Raji (cell line): Measurements from ENCODE around the gene OXSR1.

Experiments used
- POLR2A ChIP-seq: IDR thresholded peaks from 2 replicates; pipeline ENCODE4 v1.6.1; 2011; ENCODE audit warnings: low read depth, low read length, control low read depth; ENCODE audit not compliant: insufficient read depth

The OXSR1 gene

DNA sequence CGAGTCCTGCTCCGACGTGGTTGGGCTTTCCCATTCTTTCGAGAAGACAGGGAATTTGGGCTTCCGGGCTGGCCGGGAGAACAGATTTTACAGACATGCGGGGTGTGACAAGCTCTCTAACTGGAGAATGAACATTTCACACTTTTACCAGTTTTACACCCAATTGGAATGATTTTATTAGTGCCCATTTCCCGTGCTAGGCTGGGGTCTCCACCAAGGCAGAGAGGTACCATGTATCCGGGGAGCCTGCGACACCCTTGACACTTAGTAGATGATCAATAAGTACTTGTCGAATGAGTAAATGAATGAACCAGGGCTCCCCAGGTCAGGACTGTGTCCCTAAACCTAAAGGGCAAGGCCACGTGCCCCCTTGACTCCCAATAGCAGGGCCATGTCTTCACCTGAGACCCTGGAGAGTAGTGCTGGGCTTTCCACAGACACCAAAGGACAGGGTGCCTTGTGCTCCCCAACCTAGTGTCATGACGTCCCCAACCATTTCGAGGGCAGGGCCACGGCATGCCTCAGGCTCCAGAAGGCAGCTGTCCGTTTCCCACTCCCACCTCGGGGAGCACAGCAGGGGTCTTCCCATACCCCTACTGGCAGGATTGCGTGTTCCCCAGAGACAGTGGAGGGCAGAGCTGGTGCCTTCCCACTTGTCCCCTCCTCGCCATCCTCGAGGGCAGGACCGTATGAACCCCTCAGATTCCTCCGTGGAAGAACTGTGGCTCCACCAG, 27.6 kb upstream of the OXSR1 start:
- TF ChIP-seq POLR2A, result peak; percentile 32; the same call in 1 of the 2 replicates

DNA sequence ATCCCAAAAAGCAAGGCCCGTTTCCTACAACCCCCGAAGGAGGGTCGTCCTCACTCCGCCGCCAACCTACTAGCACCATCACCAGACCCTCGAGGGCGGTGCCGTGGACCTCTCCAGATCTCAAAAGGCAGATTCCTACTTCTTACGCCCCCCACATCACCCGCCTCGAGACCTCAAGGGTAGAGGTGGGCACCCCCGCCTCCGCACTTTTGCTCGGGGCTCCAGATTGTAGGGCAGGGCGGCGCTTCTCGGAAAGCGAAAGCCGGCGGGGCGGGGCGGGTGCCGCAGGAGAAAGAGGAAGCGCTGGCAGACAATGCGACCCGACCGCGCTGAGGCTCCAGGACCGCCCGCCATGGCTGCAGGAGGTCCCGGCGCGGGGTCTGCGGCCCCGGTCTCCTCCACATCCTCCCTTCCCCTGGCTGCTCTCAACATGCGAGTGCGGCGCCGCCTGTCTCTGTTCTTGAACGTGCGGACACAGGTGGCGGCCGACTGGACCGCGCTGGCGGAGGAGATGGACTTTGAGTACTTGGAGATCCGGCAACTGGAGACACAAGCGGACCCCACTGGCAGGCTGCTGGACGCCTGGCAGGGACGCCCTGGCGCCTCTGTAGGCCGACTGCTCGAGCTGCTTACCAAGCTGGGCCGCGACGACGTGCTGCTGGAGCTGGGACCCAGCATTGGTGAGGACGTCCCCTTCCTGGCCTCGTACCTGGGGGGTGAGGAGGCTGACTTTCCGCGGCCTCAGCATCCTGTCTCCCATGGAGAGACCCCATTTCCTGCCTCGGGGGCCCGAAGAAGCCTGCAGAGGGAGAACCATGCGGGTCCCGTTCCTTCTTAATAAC, 26.8 kb upstream of the OXSR1 start, which contains the start of gene MYD88:
Gene MYD88 (plus strand): TSS at position 313 of the 842 bp plus-strand sequence. CDS start 40 bp downstream, at position 353.
- TF ChIP-seq POLR2A, result peak; percentile 88

DNA sequence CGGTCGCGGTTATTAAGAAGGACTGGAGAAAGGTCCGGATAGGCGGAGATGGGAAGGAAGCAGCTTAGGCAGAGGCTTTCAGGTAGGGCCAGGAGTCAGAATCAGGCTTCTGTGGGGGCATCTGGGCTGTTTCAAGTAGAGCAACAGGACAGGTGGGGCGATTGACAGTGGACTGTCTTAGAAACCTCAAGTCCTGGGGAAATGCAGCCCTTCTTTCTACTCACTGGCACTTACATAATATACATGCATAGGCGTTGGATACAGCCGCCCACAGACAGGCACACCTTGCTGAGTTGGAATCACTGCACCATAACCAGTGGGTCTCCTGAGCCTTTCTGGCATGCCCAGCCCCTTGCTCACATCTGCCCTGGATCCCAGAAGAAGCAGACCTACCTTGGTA, 26.1 kb upstream of the OXSR1 start:
- TF ChIP-seq POLR2A, result no peak

DNA sequence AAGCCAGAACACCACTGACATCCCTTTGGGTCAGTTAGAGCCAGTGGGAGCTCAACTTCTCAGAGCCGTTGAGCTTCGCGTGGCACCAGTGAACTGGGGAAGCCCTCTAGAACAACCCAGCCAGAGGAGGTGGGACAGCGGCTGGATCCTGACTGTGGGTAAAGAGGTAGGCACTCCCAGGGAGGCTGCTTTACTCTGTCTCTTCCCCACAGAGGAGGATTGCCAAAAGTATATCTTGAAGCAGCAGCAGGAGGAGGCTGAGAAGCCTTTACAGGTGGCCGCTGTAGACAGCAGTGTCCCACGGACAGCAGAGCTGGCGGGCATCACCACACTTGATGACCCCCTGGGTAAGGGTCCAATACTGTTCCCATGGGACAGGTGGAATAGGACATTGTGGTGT, 25.7 kb upstream of the OXSR1 start:
- no peak for TF ChIP-seq POLR2A

DNA sequence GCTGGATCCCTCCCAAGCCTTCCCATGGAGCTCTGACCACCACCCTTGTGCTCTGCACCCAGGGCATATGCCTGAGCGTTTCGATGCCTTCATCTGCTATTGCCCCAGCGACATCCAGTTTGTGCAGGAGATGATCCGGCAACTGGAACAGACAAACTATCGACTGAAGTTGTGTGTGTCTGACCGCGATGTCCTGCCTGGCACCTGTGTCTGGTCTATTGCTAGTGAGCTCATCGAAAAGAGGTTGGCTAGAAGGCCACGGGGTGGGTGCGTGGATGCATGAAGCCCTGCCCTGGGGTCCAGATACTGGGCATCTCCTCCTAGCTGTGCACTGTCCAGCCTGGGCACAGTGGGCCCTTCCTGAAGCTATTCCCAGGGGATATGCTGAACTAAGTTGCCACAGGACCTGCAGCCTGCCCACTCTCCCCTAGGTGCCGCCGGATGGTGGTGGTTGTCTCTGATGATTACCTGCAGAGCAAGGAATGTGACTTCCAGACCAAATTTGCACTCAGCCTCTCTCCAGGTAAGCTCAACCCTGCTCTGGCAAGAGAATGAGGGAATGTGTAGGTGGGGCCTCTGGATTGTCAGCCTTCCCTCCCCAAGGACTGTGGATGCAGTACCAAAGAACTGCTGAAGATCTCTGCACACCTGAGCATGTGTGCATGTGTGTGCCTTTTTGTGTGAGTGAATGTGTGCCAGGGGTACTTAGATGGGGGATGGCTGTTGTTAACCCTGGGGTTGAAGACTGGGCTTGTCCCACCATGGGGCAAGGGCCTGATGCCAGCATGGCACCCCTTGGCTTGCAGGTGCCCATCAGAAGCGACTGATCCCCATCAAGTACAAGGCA, 24.8 kb upstream of the OXSR1 start:
- TF ChIP-seq POLR2A, result no peak

DNA sequence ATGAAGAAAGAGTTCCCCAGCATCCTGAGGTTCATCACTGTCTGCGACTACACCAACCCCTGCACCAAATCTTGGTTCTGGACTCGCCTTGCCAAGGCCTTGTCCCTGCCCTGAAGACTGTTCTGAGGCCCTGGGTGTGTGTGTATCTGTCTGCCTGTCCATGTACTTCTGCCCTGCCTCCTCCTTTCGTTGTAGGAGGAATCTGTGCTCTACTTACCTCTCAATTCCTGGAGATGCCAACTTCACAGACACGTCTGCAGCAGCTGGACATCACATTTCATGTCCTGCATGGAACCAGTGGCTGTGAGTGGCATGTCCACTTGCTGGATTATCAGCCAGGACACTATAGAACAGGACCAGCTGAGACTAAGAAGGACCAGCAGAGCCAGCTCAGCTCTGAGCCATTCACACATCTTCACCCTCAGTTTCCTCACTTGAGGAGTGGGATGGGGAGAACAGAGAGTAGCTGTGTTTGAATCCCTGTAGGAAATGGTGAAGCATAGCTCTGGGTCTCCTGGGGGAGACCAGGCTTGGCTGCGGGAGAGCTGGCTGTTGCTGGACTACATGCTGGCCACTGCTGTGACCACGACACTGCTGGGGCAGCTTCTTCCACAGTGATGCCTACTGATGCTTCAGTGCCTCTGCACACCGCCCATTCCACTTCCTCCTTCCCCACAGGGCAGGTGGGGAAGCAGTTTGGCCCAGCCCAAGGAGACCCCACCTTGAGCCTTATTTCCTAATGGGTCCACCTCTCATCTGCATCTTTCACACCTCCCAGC, 24.0 kb upstream of the OXSR1 start:
- TF ChIP-seq POLR2A, result no peak

DNA sequence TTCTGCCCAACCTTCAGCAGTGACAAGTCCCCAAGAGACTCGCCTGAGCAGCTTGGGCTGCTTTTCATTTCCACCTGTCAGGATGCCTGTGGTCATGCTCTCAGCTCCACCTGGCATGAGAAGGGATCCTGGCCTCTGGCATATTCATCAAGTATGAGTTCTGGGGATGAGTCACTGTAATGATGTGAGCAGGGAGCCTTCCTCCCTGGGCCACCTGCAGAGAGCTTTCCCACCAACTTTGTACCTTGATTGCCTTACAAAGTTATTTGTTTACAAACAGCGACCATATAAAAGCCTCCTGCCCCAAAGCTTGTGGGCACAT, 23.4 kb upstream of the OXSR1 start:
- TF ChIP-seq POLR2A, result no peak

DNA sequence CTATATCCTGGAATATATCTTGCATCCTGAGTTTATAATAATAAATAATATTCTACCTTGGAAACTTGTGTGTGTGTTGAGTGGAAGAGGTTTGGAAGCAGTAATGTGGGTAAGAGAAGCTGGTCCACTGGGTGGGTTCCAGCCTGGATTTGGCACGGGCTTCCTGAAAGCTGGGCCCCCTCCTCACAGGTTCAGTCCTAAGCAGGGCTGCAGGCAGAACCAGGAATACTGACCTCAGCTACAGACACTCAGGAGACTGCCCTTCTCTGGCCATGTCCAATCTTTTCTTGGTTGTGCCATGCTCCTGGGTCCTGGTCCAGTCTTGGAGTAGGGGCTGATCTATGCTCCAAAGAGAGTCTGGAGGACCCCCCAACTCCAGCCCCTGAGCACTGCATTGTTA, 22.4 kb upstream of the OXSR1 start:
- no peak for TF ChIP-seq POLR2A

DNA sequence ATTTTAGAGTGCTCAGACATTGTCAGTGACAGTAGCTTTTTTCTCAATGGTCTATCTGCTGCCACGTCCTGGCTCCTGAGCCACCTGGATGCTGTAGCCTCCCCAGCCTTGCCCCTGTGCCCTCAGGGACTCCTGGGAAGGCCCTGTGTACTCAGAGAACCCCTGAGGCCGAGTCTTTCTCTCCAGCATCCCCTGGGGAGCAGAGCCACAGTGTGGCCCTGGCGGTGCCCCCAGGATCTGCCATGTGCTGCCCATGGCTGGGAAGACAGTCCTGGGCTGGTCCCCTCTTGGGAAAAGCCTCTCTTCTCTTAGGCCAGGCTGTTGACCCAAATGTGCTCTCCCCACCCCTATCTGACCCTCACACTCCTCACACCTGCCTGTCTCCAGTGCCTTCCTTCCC, 21.8 kb upstream of the OXSR1 start:
- TF ChIP-seq POLR2A, result no peak

DNA sequence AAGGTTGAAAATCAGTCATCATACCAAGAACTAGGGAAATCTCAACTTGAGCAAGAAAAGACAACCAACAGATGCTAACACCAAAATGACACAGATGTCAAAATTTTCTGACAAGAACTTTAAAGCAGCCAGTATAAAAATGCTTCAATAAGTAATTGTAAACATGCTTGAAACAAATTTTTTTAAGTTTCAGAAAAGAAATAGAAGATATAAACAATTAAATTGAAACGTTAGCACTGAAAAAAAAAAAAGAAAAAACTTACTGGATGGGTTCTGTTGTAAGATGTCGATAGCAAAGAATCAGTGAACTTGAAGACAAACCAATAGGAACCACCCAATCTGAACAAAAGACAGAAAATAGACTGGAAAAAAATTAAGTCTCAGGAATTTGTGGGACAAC, 18.8 kb upstream of the OXSR1 start:
- TF ChIP-seq POLR2A, result no peak

DNA sequence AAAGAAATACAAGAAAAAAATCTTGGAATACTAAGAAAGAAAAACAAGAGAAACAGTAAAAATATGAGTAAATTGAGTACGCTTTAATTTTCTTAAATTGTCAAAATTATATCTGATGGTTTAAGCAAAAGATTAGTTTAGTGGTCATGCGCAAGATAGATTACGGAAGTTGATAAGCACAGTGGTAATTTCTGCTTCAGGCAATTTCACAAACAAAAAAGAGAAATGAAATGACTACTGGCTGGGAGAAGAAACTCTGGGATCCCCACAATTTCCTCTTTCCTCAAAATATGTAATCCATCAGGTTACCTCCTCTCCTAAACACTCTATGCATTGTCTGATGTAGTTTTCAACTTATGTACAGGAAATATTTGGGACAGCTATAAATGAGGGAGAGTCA, 17.9 kb upstream of the OXSR1 start:
- TF ChIP-seq POLR2A, result no peak

DNA sequence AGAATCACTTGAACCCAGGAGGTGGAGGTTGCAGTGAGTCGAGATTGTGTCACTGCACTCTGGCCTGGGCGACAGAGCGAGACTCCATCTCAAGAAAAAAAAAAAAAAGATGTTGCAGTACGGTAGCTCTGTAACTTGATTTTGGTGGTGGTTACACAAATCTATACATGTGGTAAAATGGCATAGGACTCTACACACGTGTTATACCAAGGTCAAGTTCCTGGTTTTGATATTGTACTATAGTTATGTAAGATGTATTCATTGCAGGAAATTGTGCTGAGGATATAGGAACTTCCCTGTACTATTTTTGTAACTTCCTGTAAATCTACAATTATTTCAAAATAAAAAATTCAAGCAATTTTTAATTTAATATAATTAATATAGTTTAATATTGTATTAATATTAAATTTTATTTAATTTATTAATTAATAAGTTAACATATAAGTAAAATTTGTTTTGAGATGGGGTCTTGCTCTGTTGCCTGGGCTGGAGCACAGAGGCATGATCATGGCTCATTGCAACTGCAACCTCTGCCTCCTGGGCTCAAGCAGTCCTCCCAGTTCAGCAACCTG, 16.9 kb upstream of the OXSR1 start:
- no peak for TF ChIP-seq POLR2A

DNA sequence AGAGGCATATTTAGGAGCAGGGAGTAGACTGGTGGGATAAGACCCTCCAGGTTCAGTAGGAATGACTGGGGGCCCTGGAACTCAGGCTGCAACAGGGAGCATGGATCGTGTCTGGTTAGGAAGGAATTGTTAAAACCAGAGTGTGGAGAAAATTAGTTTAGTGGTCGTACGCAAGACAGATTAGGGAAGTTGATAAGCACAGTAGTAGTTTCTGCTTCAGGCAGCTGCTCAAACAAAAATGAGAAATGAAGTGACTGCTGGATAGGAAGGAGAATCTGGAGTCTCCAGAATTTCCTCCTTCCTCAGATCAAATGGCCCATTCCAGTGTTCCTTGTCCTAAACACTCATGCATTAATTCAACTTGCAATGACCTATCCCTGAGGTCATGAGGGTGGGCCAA, 15.6 kb upstream of the OXSR1 start:
- no peak for TF ChIP-seq POLR2A

DNA sequence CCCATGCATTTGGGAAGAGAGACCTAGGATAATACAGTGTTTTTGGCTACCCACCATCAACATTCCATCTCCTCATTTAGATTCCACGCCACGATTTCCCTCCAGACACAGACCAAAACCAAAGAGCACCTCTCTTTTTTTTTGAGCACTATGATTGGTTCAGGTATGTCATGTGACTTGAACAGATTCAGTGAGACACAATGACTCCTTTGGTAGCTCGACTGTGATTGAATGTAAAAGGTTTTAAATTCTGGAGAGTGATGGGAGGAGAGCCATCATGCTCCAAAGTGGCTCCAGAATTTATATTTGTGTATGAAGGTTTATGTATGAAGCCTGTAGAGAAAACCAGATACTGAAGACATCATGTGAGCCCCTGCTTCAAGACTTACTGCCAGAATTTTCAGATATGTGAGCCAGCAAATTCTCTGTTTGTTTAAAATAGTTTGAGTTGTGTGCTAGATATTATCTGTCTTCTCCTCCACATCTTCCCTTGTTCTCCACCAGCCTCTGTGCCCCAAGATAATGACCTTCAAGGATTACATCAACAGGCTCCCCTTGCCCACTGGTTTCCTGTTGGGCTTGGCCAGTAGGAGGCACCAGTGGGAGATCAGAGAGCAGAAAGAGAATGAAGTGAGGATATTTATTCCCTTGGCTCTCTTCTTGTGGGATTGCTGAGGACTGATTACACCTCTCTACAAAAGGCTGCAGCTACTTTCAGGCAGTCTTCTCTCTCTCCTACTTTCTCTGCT, 14.4 kb upstream of the OXSR1 start:
- TF ChIP-seq POLR2A, result no peak
